ENCODE results near the gene CLRN3.
A peak's percentile ranks its signal among the peaks of the same experiment; 100 is the strongest.

Gene CLRN3

GRCh38 chr10:127918572-127918971, 25.8 kb upstream of the CLRN3 start:
- no peak for DNase-seq

- no peak for DNase-seq
These were observed 24.1 kb upstream of the CLRN3 start for GRCh38 chr10:127916826-127917225.

- DNase-seq = no peak
These were observed 22.6 kb upstream of the CLRN3 start for GRCh38 chr10:127915324-127915723.

GRCh38 chr10:127913368-127913759, 20.6 kb upstream of the CLRN3 start:
- no peak for DNase-seq

- no peak for DNase-seq
These were observed 20.0 kb upstream of the CLRN3 start for GRCh38 chr10:127912607-127913367.

GRCh38 chr10:127911867-127912257, 19.1 kb upstream of the CLRN3 start:
- DNase-seq = no peak

- DNase-seq = no peak
These were observed 18.6 kb upstream of the CLRN3 start for GRCh38 chr10:127911218-127911866.

- DNase-seq = no peak
These were observed 17.7 kb upstream of the CLRN3 start for GRCh38 chr10:127910464-127910770.

- no peak for DNase-seq
These were observed 17.1 kb upstream of the CLRN3 start for GRCh38 chr10:127909716-127910463.

- no peak for DNase-seq
These were observed 16.2 kb upstream of the CLRN3 start for GRCh38 chr10:127908959-127909267.

GRCh38 chr10:127908106-127908958, 15.6 kb upstream of the CLRN3 start:
- no peak for DNase-seq

- peak; percentile 19 for DNase-seq
These were observed 14.8 kb upstream of the CLRN3 start for GRCh38 chr10:127907411-127908105.

- peak; percentile 73 for DNase-seq
These were observed 14.0 kb upstream of the CLRN3 start, which contains the start of gene PTPRE for GRCh38 chr10:127906548-127907377. Gene PTPRE (plus strand): TSS chr10:127907103. CDS start chr10:128040882, 133,779 bp downstream.

- no peak for DNase-seq
These were observed 13.1 kb upstream of the CLRN3 start for GRCh38 chr10:127905848-127906261.

- DNase-seq = no peak
These were observed 12.5 kb upstream of the CLRN3 start for GRCh38 chr10:127905001-127905847.

- no peak for DNase-seq
These were observed 11.7 kb upstream of the CLRN3 start for GRCh38 chr10:127904311-127905000.

- DNase-seq = no peak
These were observed 11.0 kb upstream of the CLRN3 start for GRCh38 chr10:127903789-127904188.

- no peak for DNase-seq
These were observed 7.1 kb upstream of the CLRN3 start for GRCh38 chr10:127899766-127900387.

GRCh38 chr10:127897177-127897576, 4.4 kb upstream of the CLRN3 start:
- no peak for DNase-seq

Measured in stimulated activated CD4-positive, alpha-beta T cell treated with anti-CD3 and anti-CD28 coated beads, Interleukin-4, amount 100 ng/mL, for 24 hours (primary cell).